HEK293 (cell line): Measurements from ENCODE around the gene ZNF446.

Source experiments
- CTCF ChIA-PET: fragments of 350-600 bp; formaldehyde crosslinking; extraction: SDS; loops from one replicate; lab custom pipeline; 2021; ENCODE audit warnings: antibody characterized with exemption; lab: Yijun Ruan, JAX
- POLR2A ChIA-PET: fragments of 300-600 bp; formaldehyde crosslinking; extraction: SDS; loops from one replicate; lab custom pipeline; 2020; ENCODE audit warnings: antibody characterized with exemption, inconsistent platforms; lab: Yijun Ruan, JAX
- H3K27ac ChIP-seq: fragments of 200-500 bp; sonication (Bioruptor generic); 2 replicates; pipeline ENCODE4 v1.5.1; 2014; ENCODE audit warnings: low read depth, low read length, control low read depth, inconsistent platforms; ENCODE audit errors: extremely low read depth
- H3K36me3 ChIP-seq, 2 experiments: fragments of 200-500 bp in 1 of 2; sonication (Bioruptor generic) in 1 of 2; 1 replicate in 1 of 2; 2 replicates in 1 of 2; pipeline ENCODE4 v1.5.1; 2014 to 2017; ENCODE audit warnings: inconsistent platforms in 2 of 2, low read length in 2 of 2; ENCODE audit not compliant: control insufficient read depth in 2 of 2, insufficient read depth in 1 of 2
- H3K4me1 ChIP-seq: fragments of 200-500 bp; sonication (Bioruptor generic); 2 replicates; pipeline ENCODE4 v1.5.1; 2014; ENCODE audit warnings: mild to moderate bottlenecking, low read length, inconsistent platforms; ENCODE audit not compliant: control insufficient read depth, insufficient read depth
- H3K4me3 ChIP-seq: 2 replicates; pipeline ENCODE4 v1.5.1; 2011; ENCODE audit warnings: low read depth, mild to moderate bottlenecking, control low read depth, low read length, moderate library complexity
- H3K9me3 ChIP-seq: fragments of 200-500 bp; sonication (Bioruptor generic); 2 replicates; pipeline ENCODE4 v1.5.1; 2014; ENCODE audit warnings: low read depth, low read length, inconsistent platforms; ENCODE audit not compliant: control insufficient read depth, insufficient read depth
- BCL11A ChIP-seq: fragments of 450-650 bp; formaldehyde crosslinking; IDR thresholded peaks from 2 replicates; pipeline ENCODE4 v1.5.1; 2016; ENCODE audit warnings: low read depth, missing biosample characterization, missing genetic modification characterization
- GLI2 ChIP-seq: fragments of 450-650 bp; formaldehyde crosslinking; IDR thresholded peaks from 2 replicates; pipeline ENCODE4; 2017; ENCODE audit warnings: missing biosample characterization, missing genetic modification characterization, low read depth, borderline replicate concordance
- GLIS1 ChIP-seq: fragments of 450-650 bp; formaldehyde crosslinking; IDR thresholded peaks from 2 replicates; pipeline ENCODE4 v1.5.1; 2016; ENCODE audit warnings: missing biosample characterization, missing genetic modification characterization
- KLF10 ChIP-seq: fragments of 450-650 bp; IDR thresholded peaks from 2 replicates; pipeline ENCODE4 v1.5.1; 2018; ENCODE audit warnings: missing biosample characterization, mild to moderate bottlenecking, missing genetic modification characterization
- KLF7 ChIP-seq: fragments of 450-650 bp; formaldehyde crosslinking; IDR thresholded peaks from 2 replicates; pipeline ENCODE4 v1.5.1; 2016; ENCODE audit warnings: missing biosample characterization, missing genetic modification characterization, borderline replicate concordance
- ZBTB7A ChIP-seq: fragments of 450-650 bp; formaldehyde crosslinking; IDR thresholded peaks from 2 replicates; pipeline ENCODE4 v1.5.1; 2016; ENCODE audit warnings: low read depth, missing biosample characterization, missing genetic modification characterization
- ZEB2 ChIP-seq: fragments of 450-650 bp; formaldehyde crosslinking; IDR thresholded peaks from 2 replicates; pipeline ENCODE4 v1.5.1; 2016; ENCODE audit warnings: missing biosample characterization, missing genetic modification characterization
- ZFP37 ChIP-seq: fragments of 450-650 bp; formaldehyde crosslinking; IDR thresholded peaks from 2 replicates; pipeline ENCODE4 v1.5.1; 2016; ENCODE audit warnings: missing biosample characterization, missing genetic modification characterization
- ZNF10 ChIP-seq: fragments of 450-650 bp; formaldehyde crosslinking; IDR thresholded peaks from 2 replicates; pipeline ENCODE4 v1.5.1; 2017; ENCODE audit warnings: missing biosample characterization, missing genetic modification characterization
- ZNF114 ChIP-seq: fragments of 450-650 bp; formaldehyde crosslinking; IDR thresholded peaks from 2 replicates; pipeline ENCODE4 v1.5.0; 2017; ENCODE audit warnings: missing biosample characterization, missing genetic modification characterization
- ZNF140 ChIP-seq: fragments of 450-650 bp; formaldehyde crosslinking; IDR thresholded peaks from 2 replicates; pipeline ENCODE4 v1.5.1; 2016; ENCODE audit warnings: missing biosample characterization, missing genetic modification characterization
- ZNF239 ChIP-seq: fragments of 450-650 bp; formaldehyde crosslinking; IDR thresholded peaks from 2 replicates; pipeline ENCODE4 v1.5.1; 2016; ENCODE audit warnings: missing biosample characterization, missing genetic modification characterization
- ZNF311 ChIP-seq: fragments of 450-650 bp; formaldehyde crosslinking; IDR thresholded peaks from 2 replicates; pipeline ENCODE4 v1.5.1; 2017; ENCODE audit warnings: missing biosample characterization, missing genetic modification characterization, borderline replicate concordance
- ZNF394 ChIP-seq: fragments of 450-650 bp; formaldehyde crosslinking; IDR thresholded peaks from 2 replicates; pipeline ENCODE4 v1.5.1; 2016; ENCODE audit warnings: missing biosample characterization, missing genetic modification characterization, mild to moderate bottlenecking, moderate library complexity, borderline replicate concordance
- ZNF571 ChIP-seq: fragments of 450-650 bp; formaldehyde crosslinking; IDR thresholded peaks from 2 replicates; pipeline ENCODE4 v1.5.0; 2017; ENCODE audit warnings: missing biosample characterization, missing genetic modification characterization
- ZNF76 ChIP-seq: fragments of 450-650 bp; formaldehyde crosslinking; IDR thresholded peaks from 2 replicates; pipeline ENCODE4; 2016; ENCODE audit warnings: low read depth, missing biosample characterization, missing genetic modification characterization, borderline replicate concordance
- ZNF776 ChIP-seq: fragments of 450-650 bp; formaldehyde crosslinking; IDR thresholded peaks from 2 replicates; pipeline ENCODE4 v1.5.0; 2017; ENCODE audit warnings: missing biosample characterization, missing genetic modification characterization, borderline replicate concordance
- ZNF777 ChIP-seq: fragments of 450-650 bp; formaldehyde crosslinking; IDR thresholded peaks from 2 replicates; pipeline ENCODE4 v1.5.1; 2017; ENCODE audit warnings: missing biosample characterization, missing genetic modification characterization, borderline replicate concordance
- ZNF837 ChIP-seq: fragments of 450-650 bp; formaldehyde crosslinking; IDR thresholded peaks from 2 replicates; pipeline ENCODE4 v1.5.1; 2016; ENCODE audit warnings: missing biosample characterization, missing genetic modification characterization
- ZSCAN23 ChIP-seq: fragments of 450-650 bp; formaldehyde crosslinking; IDR thresholded peaks from 2 replicates; pipeline ENCODE4 v1.5.1; 2016; ENCODE audit warnings: missing biosample characterization, missing genetic modification characterization
- ZSCAN30 ChIP-seq: fragments of 450-650 bp; IDR thresholded peaks from 2 replicates; pipeline ENCODE4 v1.5.1; 2018; ENCODE audit warnings: missing biosample characterization, mild to moderate bottlenecking, missing genetic modification characterization, moderate library complexity
- TF ChIP-seq, protein P1 (sequence below): fragments of 450-650 bp; formaldehyde crosslinking; IDR thresholded peaks from 2 replicates; pipeline ENCODE4 v1.5.1; 2016; ENCODE audit warnings: missing biosample characterization, missing genetic modification characterization, low read depth
- TF ChIP-seq, protein P2 (sequence below): fragments of 450-650 bp; formaldehyde crosslinking; IDR thresholded peaks from 2 replicates; pipeline ENCODE4 v1.5.1; 2016; ENCODE audit warnings: missing biosample characterization, missing genetic modification characterization
- TF ChIP-seq, protein P3 (sequence below): fragments of 450-650 bp; formaldehyde crosslinking; IDR thresholded peaks from 2 replicates; pipeline ENCODE4 v1.5.1; 2016; ENCODE audit warnings: missing biosample characterization, missing genetic modification characterization
- TF ChIP-seq, protein P4 (sequence below): fragments of 450-650 bp; formaldehyde crosslinking; IDR thresholded peaks from 2 replicates; pipeline ENCODE4 v1.5.1; 2016; ENCODE audit warnings: missing biosample characterization, missing genetic modification characterization
- TF ChIP-seq, protein P5 (sequence below): fragments of 450-650 bp; formaldehyde crosslinking; optimal IDR thresholded peaks from 2 replicates; pipeline ENCODE3; 2016; ENCODE audit warnings: missing biosample characterization, mild to moderate bottlenecking, missing genetic modification characterization
- TF ChIP-seq, protein P6 (sequence below): fragments of 450-650 bp; formaldehyde crosslinking; IDR thresholded peaks from 2 replicates; pipeline ENCODE4 v1.5.1; 2017; ENCODE audit warnings: missing biosample characterization, missing genetic modification characterization

ZNF446 gene

DNA sequence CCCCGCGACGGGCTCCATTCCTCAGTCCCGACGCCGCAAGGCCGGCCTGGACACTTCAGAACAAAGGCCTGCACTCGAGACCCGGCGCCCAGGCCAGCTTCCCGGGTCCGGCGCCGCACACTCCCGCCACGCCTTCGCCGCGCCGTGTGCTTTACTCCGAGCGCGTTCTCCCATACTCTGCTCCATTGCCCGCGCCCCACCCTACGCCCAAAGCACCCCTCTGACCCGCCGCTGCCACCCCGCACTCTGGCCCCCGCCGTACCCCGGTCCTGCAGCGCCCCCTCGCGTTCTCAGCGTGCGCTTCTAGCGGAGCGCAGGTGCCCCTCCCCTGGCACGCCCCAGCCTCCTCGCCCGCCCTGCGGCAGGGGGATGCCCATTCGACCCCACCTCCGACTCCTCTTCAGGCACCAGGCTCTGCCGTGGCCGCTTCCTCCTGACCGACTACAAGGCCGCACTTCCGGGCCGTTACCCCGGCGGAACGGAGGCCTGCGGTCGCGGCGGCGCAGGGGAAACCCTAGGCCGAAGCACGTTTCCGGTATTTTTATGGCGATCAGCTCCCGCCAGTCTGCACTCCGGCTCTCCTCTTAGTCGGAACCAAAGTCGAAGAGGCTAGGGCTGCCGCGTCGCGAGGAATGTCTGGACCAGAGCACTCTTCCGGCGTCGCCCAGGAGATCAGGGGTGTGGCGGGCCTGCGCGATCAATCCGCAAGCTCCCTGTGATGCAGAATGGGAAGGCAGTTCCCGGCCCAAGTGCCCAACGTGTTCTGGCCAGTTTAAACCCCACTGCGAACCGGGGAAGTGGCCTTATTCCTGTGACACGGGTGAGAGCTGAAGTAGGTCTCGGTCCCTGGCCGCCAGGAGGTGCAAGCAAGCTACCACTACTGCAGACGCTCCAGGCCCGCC is 43.5 kb downstream of the ZNF446 start, which contains the start of gene ZBTB45:
ZBTB45 (minus strand) TSS at position 456 of the 902 bp plus-strand sequence. CDS start 2,137 bp downstream, outside the sequence.
- Histone ChIP-seq H3K4me1 (peaks cover 10% of the 10 kb centered on the region), H3K9me3 (no peaks in the 10 kb centered on the region), H3K4me3 (peak within 1 kb of the TSS; percentile 74), H3K27ac (peak within 1 kb of the TSS; percentile 94), H3K36me3 (peaks cover 0 to 23% of the 10 kb centered on the region in 2 experiments; a peak in 1 of 3 replicates)
- ChIA-PET POLR2A (interaction anchor here (0.6 to 4.6 kb wide), 50 partner anchors 9 to 603 kb away, joined by 3 to 107 read pairs (median 4); partner anchors contain the start of genes CHMP2A, MZF1, TRIM28 and UBE2M), CTCF (interaction anchor here (0.6 to 3.4 kb wide), 60 partner anchors 8 to 517 kb away, joined by 3 to 26 read pairs (median 4); partner anchors contain the start of genes CHMP2A, TRIM28, ZNF324B and ZNF446)
- TF ChIP-seq, protein P1, sequence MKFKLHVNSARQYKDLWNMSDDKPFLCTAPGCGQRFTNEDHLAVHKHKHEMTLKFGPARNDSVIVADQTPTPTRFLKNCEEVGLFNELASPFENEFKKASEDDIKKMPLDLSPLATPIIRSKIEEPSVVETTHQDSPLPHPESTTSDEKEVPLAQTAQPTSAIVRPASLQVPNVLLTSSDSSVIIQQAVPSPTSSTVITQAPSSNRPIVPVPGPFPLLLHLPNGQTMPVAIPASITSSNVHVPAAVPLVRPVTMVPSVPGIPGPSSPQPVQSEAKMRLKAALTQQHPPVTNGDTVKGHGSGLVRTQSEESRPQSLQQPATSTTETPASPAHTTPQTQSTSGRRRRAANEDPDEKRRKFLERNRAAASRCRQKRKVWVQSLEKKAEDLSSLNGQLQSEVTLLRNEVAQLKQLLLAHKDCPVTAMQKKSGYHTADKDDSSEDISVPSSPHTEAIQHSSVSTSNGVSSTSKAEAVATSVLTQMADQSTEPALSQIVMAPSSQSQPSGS (tag by site-specific recombination), result no peak
- TF ChIP-seq KLF7 (tag by site-specific recombination) (peak; percentile 96), BCL11A (tag by site-specific recombination) (peak; percentile 88), ZNF311 (tag by site-specific recombination) (no peak), ZNF114 (tag by site-specific recombination) (no peak), ZNF140 (no peak), ZNF777 (tag by site-specific recombination) (peak; percentile 61), ZBTB7A (tag by site-specific recombination) (peak; percentile 98), KLF10 (peak; percentile 94), ZNF776 (no peak), ZSCAN23 (tag by site-specific recombination) (peak; percentile 72), ZSCAN30 (peak; percentile 99), ZNF837 (tag by site-specific recombination) (peak; percentile 64; the same call in 1 of the 2 replicates), ZEB2 (tag by site-specific recombination) (peak; percentile 99), ZNF571 (tag by site-specific recombination) (no peak), ZFP37 (peak; percentile 98), ZNF394 (peak; percentile 87), ZNF10 (tag by site-specific recombination) (peak; percentile 29; the same call in 1 of the 2 replicates), GLI2 (tag by site-specific recombination) (no peak; the same call in 1 of the 2 replicates), GLIS1 (peak; percentile 65), ZNF239 (tag by site-specific recombination) (peak; percentile 88), ZNF76 (peak; percentile 90)
- TF ChIP-seq, protein P2, sequence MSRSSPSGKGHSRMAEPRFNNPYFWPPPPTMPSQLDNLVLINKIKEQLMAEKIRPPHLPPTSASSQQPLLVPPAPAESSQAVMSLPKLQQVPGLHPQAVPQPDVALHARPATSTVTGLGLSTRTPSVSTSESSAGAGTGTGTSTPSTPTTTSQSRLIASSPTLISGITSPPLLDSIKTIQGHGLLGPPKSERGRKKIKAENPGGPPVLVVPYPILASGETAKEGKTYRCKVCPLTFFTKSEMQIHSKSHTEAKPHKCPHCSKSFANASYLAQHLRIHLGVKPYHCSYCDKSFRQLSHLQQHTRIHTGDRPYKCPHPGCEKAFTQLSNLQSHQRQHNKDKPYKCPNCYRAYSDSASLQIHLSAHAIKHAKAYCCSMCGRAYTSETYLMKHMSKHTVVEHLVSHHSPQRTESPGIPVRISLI (tag by site-specific recombination), result 0 out of 2 replicates have a peak, but pooled peaks have one; percentile 52
- TF ChIP-seq, protein P3, sequence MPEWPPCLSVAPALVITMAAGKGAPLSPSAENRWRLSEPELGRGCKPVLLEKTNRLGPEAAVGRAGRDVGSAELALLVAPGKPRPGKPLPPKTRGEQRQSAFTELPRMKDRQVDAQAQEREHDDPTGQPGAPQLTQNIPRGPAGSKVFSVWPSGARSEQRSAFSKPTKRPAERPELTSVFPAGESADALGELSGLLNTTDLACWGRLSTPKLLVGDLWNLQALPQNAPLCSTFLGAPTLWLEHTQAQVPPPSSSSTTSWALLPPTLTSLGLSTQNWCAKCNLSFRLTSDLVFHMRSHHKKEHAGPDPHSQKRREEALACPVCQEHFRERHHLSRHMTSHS, result no peak
- TF ChIP-seq, protein P4, sequence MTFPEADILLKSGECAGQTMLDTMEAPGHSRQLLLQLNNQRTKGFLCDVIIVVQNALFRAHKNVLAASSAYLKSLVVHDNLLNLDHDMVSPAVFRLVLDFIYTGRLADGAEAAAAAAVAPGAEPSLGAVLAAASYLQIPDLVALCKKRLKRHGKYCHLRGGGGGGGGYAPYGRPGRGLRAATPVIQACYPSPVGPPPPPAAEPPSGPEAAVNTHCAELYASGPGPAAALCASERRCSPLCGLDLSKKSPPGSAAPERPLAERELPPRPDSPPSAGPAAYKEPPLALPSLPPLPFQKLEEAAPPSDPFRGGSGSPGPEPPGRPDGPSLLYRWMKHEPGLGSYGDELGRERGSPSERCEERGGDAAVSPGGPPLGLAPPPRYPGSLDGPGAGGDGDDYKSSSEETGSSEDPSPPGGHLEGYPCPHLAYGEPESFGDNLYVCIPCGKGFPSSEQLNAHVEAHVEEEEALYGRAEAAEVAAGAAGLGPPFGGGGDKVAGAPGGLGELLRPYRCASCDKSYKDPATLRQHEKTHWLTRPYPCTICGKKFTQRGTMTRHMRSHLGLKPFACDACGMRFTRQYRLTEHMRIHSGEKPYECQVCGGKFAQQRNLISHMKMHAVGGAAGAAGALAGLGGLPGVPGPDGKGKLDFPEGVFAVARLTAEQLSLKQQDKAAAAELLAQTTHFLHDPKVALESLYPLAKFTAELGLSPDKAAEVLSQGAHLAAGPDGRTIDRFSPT (tag by site-specific recombination), result peak; percentile 100
- TF ChIP-seq, protein P5, sequence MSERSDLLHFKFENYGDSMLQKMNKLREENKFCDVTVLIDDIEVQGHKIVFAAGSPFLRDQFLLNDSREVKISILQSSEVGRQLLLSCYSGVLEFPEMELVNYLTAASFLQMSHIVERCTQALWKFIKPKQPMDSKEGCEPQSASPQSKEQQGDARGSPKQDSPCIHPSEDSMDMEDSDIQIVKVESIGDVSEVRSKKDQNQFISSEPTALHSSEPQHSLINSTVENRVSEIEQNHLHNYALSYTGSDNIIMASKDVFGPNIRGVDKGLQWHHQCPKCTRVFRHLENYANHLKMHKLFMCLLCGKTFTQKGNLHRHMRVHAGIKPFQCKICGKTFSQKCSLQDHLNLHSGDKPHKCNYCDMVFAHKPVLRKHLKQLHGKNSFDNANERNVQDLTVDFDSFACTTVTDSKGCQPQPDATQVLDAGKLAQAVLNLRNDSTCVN (tag by site-specific recombination), result peak; percentile 95
- TF ChIP-seq, protein P6, sequence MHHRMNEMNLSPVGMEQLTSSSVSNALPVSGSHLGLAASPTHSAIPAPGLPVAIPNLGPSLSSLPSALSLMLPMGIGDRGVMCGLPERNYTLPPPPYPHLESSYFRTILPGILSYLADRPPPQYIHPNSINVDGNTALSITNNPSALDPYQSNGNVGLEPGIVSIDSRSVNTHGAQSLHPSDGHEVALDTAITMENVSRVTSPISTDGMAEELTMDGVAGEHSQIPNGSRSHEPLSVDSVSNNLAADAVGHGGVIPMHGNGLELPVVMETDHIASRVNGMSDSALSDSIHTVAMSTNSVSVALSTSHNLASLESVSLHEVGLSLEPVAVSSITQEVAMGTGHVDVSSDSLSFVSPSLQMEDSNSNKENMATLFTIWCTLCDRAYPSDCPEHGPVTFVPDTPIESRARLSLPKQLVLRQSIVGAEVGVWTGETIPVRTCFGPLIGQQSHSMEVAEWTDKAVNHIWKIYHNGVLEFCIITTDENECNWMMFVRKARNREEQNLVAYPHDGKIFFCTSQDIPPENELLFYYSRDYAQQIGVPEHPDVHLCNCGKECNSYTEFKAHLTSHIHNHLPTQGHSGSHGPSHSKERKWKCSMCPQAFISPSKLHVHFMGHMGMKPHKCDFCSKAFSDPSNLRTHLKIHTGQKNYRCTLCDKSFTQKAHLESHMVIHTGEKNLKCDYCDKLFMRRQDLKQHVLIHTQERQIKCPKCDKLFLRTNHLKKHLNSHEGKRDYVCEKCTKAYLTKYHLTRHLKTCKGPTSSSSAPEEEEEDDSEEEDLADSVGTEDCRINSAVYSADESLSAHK (tag by site-specific recombination), result peak; percentile 81
